ENCODE results near the gene HSD11B1.

The HSD11B1 gene

GRCh38 chr1:209704584-209704983, at the start of gene HSD11B1:
Gene HSD11B1, plus strand, starts transcription at chr1:209704846. Its CDS starts 97 bp downstream, at chr1:209704943.
- no peak for DNase-seq (ENCODE audit: low spot score)

GRCh38 chr1:209655411-209656231, 49.0 kb upstream of the HSD11B1 start:
- DNase-seq (ENCODE audit: low spot score) = no peak

- no peak for DNase-seq (ENCODE audit: low spot score)
These were observed 47.3 kb upstream of the HSD11B1 start for GRCh38 chr1:209657140-209657879.

GRCh38 chr1:209657918-209658317, 46.7 kb upstream of the HSD11B1 start:
- DNase-seq (ENCODE audit: low spot score) = no peak

GRCh38 chr1:209659909-209660308, 44.7 kb upstream of the HSD11B1 start:
- DNase-seq (ENCODE audit: low spot score) = no peak

- no peak for DNase-seq (ENCODE audit: low spot score)
These were observed 43.6 kb upstream of the HSD11B1 start for GRCh38 chr1:209661071-209661470.

GRCh38 chr1:209662879-209663327, 41.7 kb upstream of the HSD11B1 start:
- DNase-seq (ENCODE audit: low spot score) = no peak

GRCh38 chr1:209667103-209667502, 37.5 kb upstream of the HSD11B1 start:
- DNase-seq (ENCODE audit: low spot score) = no peak

- DNase-seq (ENCODE audit: low spot score) = no peak
These were observed 36.9 kb upstream of the HSD11B1 start for GRCh38 chr1:209667708-209668107.

- no peak for DNase-seq (ENCODE audit: low spot score)
These were observed 34.1 kb upstream of the HSD11B1 start for GRCh38 chr1:209670441-209671082.

- DNase-seq (ENCODE audit: low spot score) = no peak
These were observed 31.7 kb upstream of the HSD11B1 start for GRCh38 chr1:209672705-209673630.

GRCh38 chr1:209673631-209674417, 30.8 kb upstream of the HSD11B1 start:
- DNase-seq (ENCODE audit: low spot score) = no peak

GRCh38 chr1:209674957-209675564, 29.6 kb upstream of the HSD11B1 start, which contains the start of gene G0S2:
Gene G0S2, plus strand, starts transcription at chr1:209675412. Its CDS starts 273 bp downstream, at chr1:209675685.
- no peak for DNase-seq (ENCODE audit: low spot score)

GRCh38 chr1:209675565-209676154, 29.0 kb upstream of the HSD11B1 start:
- no peak for DNase-seq (ENCODE audit: low spot score)

GRCh38 chr1:209678981-209679539, 25.6 kb upstream of the HSD11B1 start:
- DNase-seq (ENCODE audit: low spot score) = no peak

- no peak for DNase-seq (ENCODE audit: low spot score)
These were observed 18.8 kb upstream of the HSD11B1 start for GRCh38 chr1:209685821-209686220.

GRCh38 chr1:209686322-209686721, 18.3 kb upstream of the HSD11B1 start:
- DNase-seq (ENCODE audit: low spot score) = peak; percentile 12

- peak; percentile 31 for DNase-seq (ENCODE audit: low spot score)
These were observed 15.9 kb upstream of the HSD11B1 start for GRCh38 chr1:209688746-209689234.

- DNase-seq (ENCODE audit: low spot score) = peak; percentile 52
These were observed 15.2 kb upstream of the HSD11B1 start for GRCh38 chr1:209689477-209689876.

All from hematopoietic multipotent progenitor cell treated with erythropoietin and hydrocortisone succinate and interleukin-3 and kit ligand, for 15 days (in vitro differentiated cells).